Upper lobe of left lung (tissue), 4 donors: ENCODE results near the gene CCL26.

Experiments
- CTCF ChIP-seq, 6 experiments: fragments of 450-650 bp in 4 of 6; fragments of 200-600 bp in 2 of 6; sonication (generic) in 2 of 6; IDR thresholded peaks; one replicate each; pipeline ENCODE4 v1.5.1; 2016 to 2019; ENCODE audit warnings: antibody characterized with exemption in 6 of 6
- EP300 ChIP-seq, 4 donors: sonication (generic); formaldehyde crosslinking; IDR thresholded peaks; one replicate each; pipeline ENCODE4 v1.5.1; 2017; ENCODE audit warnings: antibody characterized with exemption in 4 of 4, control low read depth in 2 of 4
- POLR2A ChIP-seq, 4 donors: fragments of 450-650 bp; IDR thresholded peaks; one replicate each; pipeline ENCODE4 v1.5.1; 2016 to 2017; ENCODE audit warnings: antibody characterized with exemption in 4 of 4, mild to moderate bottlenecking in 2 of 4
- POLR2AphosphoS5 ChIP-seq, 2 donors: sonication (generic); formaldehyde crosslinking; IDR thresholded peaks; one replicate each; pipeline ENCODE4 v1.5.1; 2017; ENCODE audit warnings: antibody characterized with exemption in 2 of 2

- no peak for TF ChIP-seq POLR2A (IDR thresholded peaks at IDR 0.05)
- TF ChIP-seq CTCF (IDR thresholded peaks at IDR 0.05): no peak
- TF ChIP-seq POLR2AphosphoS5 (IDR thresholded peaks at IDR 0.05): no peak
- TF ChIP-seq EP300 (IDR thresholded peaks at IDR 0.05): no peak
These were observed 50.6 kb downstream of the CCL26 start for GRCh38 chr7:75721426-75721825.
